Prostate gland (tissue), 2 donors: ENCODE measurements around the gene CRPPA.
A peak's percentile ranks its signal among the peaks of the same experiment; 100 is the strongest.

ENCODE experiments used
- POLR2A ChIP-seq: fragments of 450-650 bp; IDR thresholded peaks from one replicate; pipeline ENCODE4 v1.6.1; 2016; ENCODE audit warnings: antibody characterized with exemption, mild to moderate bottlenecking
- TF ChIP-seq, protein P1 (sequence below), 4 experiments: fragments of 200-600 bp in 2 of 4; fragments of 450-650 bp in 2 of 4; sonication (generic) in 2 of 4; IDR thresholded peaks; 1 replicate in 3 of 4; 2 replicates in 1 of 4; pipeline ENCODE4 v1.5.1; 2016 to 2019; ENCODE audit warnings: antibody characterized with exemption in 4 of 4, mild to moderate bottlenecking in 2 of 4, moderate library complexity in 2 of 4

DNA sequence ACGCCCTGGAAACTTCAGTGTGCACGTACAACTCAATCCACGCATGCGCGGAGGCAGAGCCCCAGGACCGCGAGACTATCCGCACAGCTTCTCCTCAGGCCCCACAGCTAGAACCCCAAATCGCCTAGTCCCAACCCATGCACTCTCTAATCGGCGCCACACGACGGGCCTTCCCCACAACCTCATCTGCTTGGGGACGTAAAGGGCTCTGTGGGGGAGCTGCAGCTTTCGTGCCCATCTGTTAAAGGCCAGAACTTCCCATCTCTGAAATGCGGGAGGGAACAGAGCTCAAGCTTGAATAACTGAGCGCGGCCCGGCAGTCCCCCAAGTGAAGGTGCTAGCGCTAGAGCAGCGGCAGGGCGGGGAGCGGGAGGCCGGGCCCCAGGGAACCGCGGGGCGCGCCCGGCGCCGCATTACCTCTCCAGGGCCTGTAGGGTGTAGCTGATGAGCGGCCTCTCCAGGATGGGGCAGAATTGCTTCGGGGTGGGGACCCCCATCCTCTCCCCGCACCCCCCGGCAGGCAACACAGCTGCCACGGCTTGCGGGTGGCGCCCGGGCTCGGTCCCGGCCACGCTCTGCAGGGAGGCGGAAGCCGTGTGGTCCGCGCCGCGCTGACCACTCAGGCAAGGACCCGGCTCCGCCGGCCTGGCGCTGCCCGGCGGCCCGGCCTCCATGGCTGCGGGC lies 547 bp downstream of the CRPPA start:
- TF ChIP-seq, protein P1, sequence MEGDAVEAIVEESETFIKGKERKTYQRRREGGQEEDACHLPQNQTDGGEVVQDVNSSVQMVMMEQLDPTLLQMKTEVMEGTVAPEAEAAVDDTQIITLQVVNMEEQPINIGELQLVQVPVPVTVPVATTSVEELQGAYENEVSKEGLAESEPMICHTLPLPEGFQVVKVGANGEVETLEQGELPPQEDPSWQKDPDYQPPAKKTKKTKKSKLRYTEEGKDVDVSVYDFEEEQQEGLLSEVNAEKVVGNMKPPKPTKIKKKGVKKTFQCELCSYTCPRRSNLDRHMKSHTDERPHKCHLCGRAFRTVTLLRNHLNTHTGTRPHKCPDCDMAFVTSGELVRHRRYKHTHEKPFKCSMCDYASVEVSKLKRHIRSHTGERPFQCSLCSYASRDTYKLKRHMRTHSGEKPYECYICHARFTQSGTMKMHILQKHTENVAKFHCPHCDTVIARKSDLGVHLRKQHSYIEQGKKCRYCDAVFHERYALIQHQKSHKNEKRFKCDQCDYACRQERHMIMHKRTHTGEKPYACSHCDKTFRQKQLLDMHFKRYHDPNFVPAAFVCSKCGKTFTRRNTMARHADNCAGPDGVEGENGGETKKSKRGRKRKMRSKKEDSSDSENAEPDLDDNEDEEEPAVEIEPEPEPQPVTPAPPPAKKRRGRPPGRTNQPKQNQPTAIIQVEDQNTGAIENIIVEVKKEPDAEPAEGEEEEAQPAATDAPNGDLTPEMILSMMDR (IDR thresholded peaks at IDR 0.05), result peak in 1 of 4 experiments; percentile 38
- TF ChIP-seq POLR2A, result peak; percentile 83
